DND-41 (cell line): Measurements from ENCODE around the gene FTO.
A peak's percentile ranks its signal among the peaks of the same experiment; 100 is the strongest.

Experiments used
- ATAC-seq: fragments of 200-7000 bp; cut with Tn5 transposase; 3 replicates; pipeline ENCODE4 v1.9.1; 2021; ENCODE audit warnings: low read depth; ENCODE audit not compliant: insufficient read depth
- DNase-seq: peaks from one replicate; pipeline ENCODE4 v3.0.0-alpha.2; 2020
- H2AFZ ChIP-seq: 2 replicates; pipeline ENCODE4 v1.6.0; 2012; ENCODE audit warnings: low read depth, low read length
- H3K27ac ChIP-seq: 2 replicates; pipeline ENCODE4 v1.5.1; 2012; ENCODE audit warnings: low read length, inconsistent platforms
- H3K27me3 ChIP-seq: fragments of 200-600 bp; sonication (generic); 2 replicates; pipeline ENCODE4 v1.6.0; 2012; ENCODE audit warnings: low read length, mild to moderate bottlenecking, inconsistent platforms; ENCODE audit not compliant: insufficient read depth, poor library complexity
- H3K36me3 ChIP-seq: 2 replicates; pipeline ENCODE4 v1.5.1; 2012; ENCODE audit warnings: low read length, inconsistent platforms; ENCODE audit not compliant: insufficient read depth
- H3K4me1 ChIP-seq: 2 replicates; pipeline ENCODE4 v1.5.1; 2012; ENCODE audit warnings: mild to moderate bottlenecking, low read length; ENCODE audit not compliant: insufficient read depth
- H3K4me2 ChIP-seq: 2 replicates; pipeline ENCODE4 v1.6.0; 2012; ENCODE audit warnings: mild to moderate bottlenecking, moderate library complexity, low read length, inconsistent platforms; ENCODE audit not compliant: insufficient read depth
- H3K4me3 ChIP-seq, 2 experiments: fragments of 200-600 bp in 1 of 2; shearing (Covaris generic) in 1 of 2; 2 replicates each; pipeline ENCODE4 v1.5.1; 2012 to 2016; ENCODE audit warnings: inconsistent platforms in 2 of 2, low read length in 2 of 2, mild to moderate bottlenecking in 2 of 2, low read depth in 1 of 2, moderate library complexity in 1 of 2
- H3K79me2 ChIP-seq: 2 replicates; pipeline ENCODE4 v1.6.0; 2012; ENCODE audit warnings: low read length, inconsistent platforms; ENCODE audit not compliant: insufficient read depth
- H3K9ac ChIP-seq: 2 replicates; pipeline ENCODE4 v1.6.0; 2012; ENCODE audit warnings: low read depth, mild to moderate bottlenecking, inconsistent platforms, low read length, moderate library complexity
- H3K9me3 ChIP-seq: 2 replicates; pipeline ENCODE4 v1.5.1; 2012; ENCODE audit warnings: low read length, moderate library complexity, mild to moderate bottlenecking, inconsistent platforms; ENCODE audit not compliant: insufficient read depth, severe bottlenecking
- H4K20me1 ChIP-seq: 2 replicates; pipeline ENCODE4 v1.6.0; 2012; ENCODE audit warnings: low read length; ENCODE audit not compliant: insufficient read depth
- EZH2 ChIP-seq: IDR thresholded peaks from 3 replicates; pipeline ENCODE4 v1.6.1; 2012; ENCODE audit warnings: borderline replicate concordance, low read depth, mild to moderate bottlenecking, moderate library complexity, low read length, inconsistent platforms; ENCODE audit not compliant: severe bottlenecking
- TF ChIP-seq, protein P1 (sequence below): IDR thresholded peaks from 2 replicates; pipeline ENCODE4 v1.5.1; 2012; ENCODE audit warnings: borderline replicate concordance, low read length, moderate library complexity, mild to moderate bottlenecking; ENCODE audit not compliant: poor library complexity, severe bottlenecking; ENCODE audit errors: extremely low read depth

FTO gene

DNA sequence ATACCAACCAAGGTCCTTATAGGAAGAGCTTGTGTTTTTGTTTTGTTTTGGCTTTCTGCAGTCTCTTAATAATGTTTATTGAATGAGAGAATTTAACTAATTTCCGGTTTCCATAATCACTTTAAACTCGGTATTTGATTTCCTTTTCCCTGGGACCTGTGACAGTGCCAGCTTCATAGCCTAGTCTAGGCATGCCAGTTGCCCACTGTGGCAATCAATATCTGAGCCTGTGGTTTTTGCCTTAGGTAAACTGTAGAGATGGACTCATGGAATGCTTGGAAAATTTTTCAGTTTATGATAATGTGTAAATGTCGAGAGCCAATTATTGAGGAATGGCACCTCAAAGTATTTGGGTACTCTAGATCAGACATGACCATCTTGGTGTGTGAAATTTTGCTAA lies 78.2 kb downstream of the FTO start:
- no peak overlapping the region for H3K4me2 ChIP-seq
- ATAC-seq, result no peak
- H4K20me1 ChIP-seq, result no peaks in the 10 kb centered on the region
- TF ChIP-seq, protein P1, sequence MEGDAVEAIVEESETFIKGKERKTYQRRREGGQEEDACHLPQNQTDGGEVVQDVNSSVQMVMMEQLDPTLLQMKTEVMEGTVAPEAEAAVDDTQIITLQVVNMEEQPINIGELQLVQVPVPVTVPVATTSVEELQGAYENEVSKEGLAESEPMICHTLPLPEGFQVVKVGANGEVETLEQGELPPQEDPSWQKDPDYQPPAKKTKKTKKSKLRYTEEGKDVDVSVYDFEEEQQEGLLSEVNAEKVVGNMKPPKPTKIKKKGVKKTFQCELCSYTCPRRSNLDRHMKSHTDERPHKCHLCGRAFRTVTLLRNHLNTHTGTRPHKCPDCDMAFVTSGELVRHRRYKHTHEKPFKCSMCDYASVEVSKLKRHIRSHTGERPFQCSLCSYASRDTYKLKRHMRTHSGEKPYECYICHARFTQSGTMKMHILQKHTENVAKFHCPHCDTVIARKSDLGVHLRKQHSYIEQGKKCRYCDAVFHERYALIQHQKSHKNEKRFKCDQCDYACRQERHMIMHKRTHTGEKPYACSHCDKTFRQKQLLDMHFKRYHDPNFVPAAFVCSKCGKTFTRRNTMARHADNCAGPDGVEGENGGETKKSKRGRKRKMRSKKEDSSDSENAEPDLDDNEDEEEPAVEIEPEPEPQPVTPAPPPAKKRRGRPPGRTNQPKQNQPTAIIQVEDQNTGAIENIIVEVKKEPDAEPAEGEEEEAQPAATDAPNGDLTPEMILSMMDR, result no peak
- TF ChIP-seq EZH2, result no peak
- H3K79me2 ChIP-seq, result peaks cover 80% of the 10 kb centered on the region
- H3K27ac ChIP-seq, result no peak overlapping the region
- H3K36me3 ChIP-seq, result no peaks in the 10 kb centered on the region
- no peaks in the 10 kb centered on the region for H3K9me3 ChIP-seq
- no peak for DNase-seq
- H3K9ac ChIP-seq, result no peak overlapping the region
- H3K4me1 ChIP-seq, result peaks cover 10% of the 10 kb centered on the region; the same call in 1 of the 2 replicates
- no peak overlapping the region for H2AFZ ChIP-seq
- H3K4me3 ChIP-seq, result no peak overlapping the region
- H3K27me3 ChIP-seq, result no peaks in the 10 kb centered on the region

DNA sequence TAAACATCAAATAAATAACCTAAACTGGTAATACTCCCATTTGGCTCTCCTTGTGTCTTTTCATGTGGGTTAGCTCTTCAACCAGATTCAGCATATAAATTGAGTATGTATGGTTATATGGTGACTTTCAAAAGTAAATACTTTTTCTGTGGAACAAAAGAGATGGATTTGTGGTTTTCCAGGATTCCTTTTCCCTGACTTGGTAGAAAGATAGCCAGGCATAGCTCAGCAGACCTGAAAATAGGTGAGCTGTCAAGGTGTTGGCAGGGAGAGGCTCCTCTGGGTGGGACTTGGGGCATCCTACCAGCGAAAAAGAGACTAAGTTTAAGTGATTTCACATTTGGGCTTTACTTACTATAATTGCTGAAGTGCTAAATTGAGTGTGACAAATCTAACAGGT lies 80.3 kb downstream of the FTO start:
- Histone ChIP-seq H3K27me3 (no peaks in the 10 kb centered on the region), H3K9me3 (no peaks in the 10 kb centered on the region), H3K4me1 (no peaks in the 10 kb centered on the region), H2AFZ (no peak overlapping the region), H3K27ac (no peak overlapping the region), H3K36me3 (no peaks in the 10 kb centered on the region), H3K79me2 (peaks cover 73% of the 10 kb centered on the region), H3K9ac (no peak overlapping the region), H3K4me3 (no peak overlapping the region), H4K20me1 (no peaks in the 10 kb centered on the region), H3K4me2 (no peak overlapping the region)
- ATAC-seq (0 out of 3 replicates have a peak, but pooled peaks have one; percentile 27), DNase-seq (no peak)
- TF ChIP-seq, protein P1, result no peak
- TF ChIP-seq EZH2, result no peak

DNA sequence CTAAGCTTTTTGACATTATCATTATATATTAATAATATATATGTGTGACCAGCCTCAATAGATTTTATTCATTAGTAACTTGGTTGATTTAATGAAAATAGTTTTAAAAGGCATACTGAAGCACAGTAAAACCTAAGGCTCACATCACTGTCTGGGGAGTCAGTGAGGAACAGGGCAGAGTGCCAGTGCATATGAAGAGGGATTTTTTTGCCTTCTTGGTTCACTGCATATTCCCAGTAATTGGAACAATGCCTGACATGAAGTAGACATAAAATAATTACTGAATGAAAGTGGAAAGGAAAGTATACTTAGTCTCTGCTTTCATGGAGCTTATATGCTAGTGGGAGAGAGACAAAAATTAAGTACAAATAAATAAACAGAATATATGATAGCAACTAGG lies 81.1 kb downstream of the FTO start:
- DNase-seq (no peak), ATAC-seq (no peak)
- no peak overlapping the region for H3K4me3 ChIP-seq
- no peaks in the 10 kb centered on the region for H3K27me3 ChIP-seq
- H2AFZ ChIP-seq, result no peak overlapping the region
- TF ChIP-seq EZH2, result no peak
- TF ChIP-seq, protein P1, result no peak
- H3K9me3 ChIP-seq, result no peaks in the 10 kb centered on the region
- H3K9ac ChIP-seq, result no peak overlapping the region
- no peak overlapping the region for H3K27ac ChIP-seq
- no peaks in the 10 kb centered on the region for H3K36me3 ChIP-seq
- H3K4me1 ChIP-seq, result no peaks in the 10 kb centered on the region
- H3K79me2 ChIP-seq, result peaks cover 68% of the 10 kb centered on the region
- no peak overlapping the region for H3K4me2 ChIP-seq
- no peaks in the 10 kb centered on the region for H4K20me1 ChIP-seq

DNA sequence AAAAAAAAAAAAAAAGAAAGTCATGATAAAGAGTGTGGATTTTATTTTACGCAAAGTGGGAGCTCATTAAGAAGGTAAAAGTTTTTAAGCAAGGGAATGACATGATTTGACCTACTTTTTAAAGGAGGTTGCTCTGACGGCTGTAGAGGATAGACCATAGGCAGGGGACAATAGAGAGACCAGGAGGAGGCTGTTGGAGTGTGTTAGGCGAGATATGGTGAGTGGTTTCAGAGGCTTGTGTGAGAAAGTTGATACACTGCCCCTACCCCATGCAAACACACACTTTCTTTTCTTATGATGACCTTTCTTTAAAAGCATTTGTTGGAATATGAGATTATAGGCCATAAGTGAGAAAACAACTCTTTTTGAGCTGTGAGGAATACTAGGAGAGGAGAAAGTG lies 82.0 kb downstream of the FTO start:
- H3K27ac ChIP-seq, result no peak overlapping the region
- no peaks in the 10 kb centered on the region for H3K9me3 ChIP-seq
- ATAC-seq (no peak), DNase-seq (no peak)
- no peaks in the 10 kb centered on the region for H3K27me3 ChIP-seq
- H2AFZ ChIP-seq, result no peak overlapping the region
- H3K4me1 ChIP-seq, result no peaks in the 10 kb centered on the region
- peaks cover 66% of the 10 kb centered on the region for H3K79me2 ChIP-seq
- H3K4me3 ChIP-seq, result no peak overlapping the region
- no peaks in the 10 kb centered on the region for H3K36me3 ChIP-seq
- no peak overlapping the region for H3K9ac ChIP-seq
- TF ChIP-seq, protein P1, result no peak
- no peak for TF ChIP-seq EZH2
- no peaks in the 10 kb centered on the region for H4K20me1 ChIP-seq
- no peak overlapping the region for H3K4me2 ChIP-seq
